H1 (cell line): Measurements from ENCODE around the gene EBF3. TPM values are rescaled to one million over a fixed set of nuclear protein-coding genes. Genes with fewer than 3 reads are reported as not detected.

Experiments used
- CTCF ChIA-PET: fragments of 300-600 bp; sonication (Branson Sonifier 250); formaldehyde crosslinking; loops from one replicate; lab custom pipeline; 2021; ENCODE audit not compliant: partially characterized antibody; lab: Charles Lee
- POLR2A ChIA-PET: fragments of 300-600 bp; sonication (Branson Sonifier 250); formaldehyde crosslinking; loops from one replicate; lab custom pipeline; 2021; ENCODE audit warnings: inconsistent platforms; ENCODE audit not compliant: partially characterized antibody; lab: Charles Lee
- DNase-seq, 2 experiments: peaks; one replicate each; pipeline versions ENCODE4 v3.0.0 to v3.0.0-alpha.2; 2010 to 2022; ENCODE audit warnings: low spot score in 2 of 2, low read depth in 1 of 2, mixed read lengths in 1 of 2
- FAIRE-seq: peaks from 2 replicates; lab custom pipeline; 2011; peaks lifted over from hg19 to GRCh38; lab: Jason Lieb, UNC
- H2AFZ ChIP-seq: 2 replicates; pipeline ENCODE4 v1.8.1; 2012; ENCODE audit warnings: low read length, inconsistent platforms
- H2AK5ac ChIP-seq: 2 replicates; pipeline ENCODE4 v1.6.1; 2013; ENCODE audit warnings: low read depth, low read length
- H2BK120ac ChIP-seq: replicated peaks from 2 replicates; pipeline ENCODE3; 2013; ENCODE audit warnings: low read depth, low read length, inconsistent platforms
- H2BK12ac ChIP-seq: 2 replicates; pipeline ENCODE4 v1.6.1; 2013; ENCODE audit warnings: low read depth, low read length
- H2BK15ac ChIP-seq: 2 replicates; pipeline ENCODE4 v1.6.1; 2013; ENCODE audit warnings: low read length
- H2BK20ac ChIP-seq: 2 replicates; pipeline ENCODE4 v1.6.1; 2013; ENCODE audit warnings: low read length
- H2BK5ac ChIP-seq: 2 replicates; pipeline ENCODE4 v1.6.1; 2013; ENCODE audit warnings: low read depth, low read length
- H3K14ac ChIP-seq: 2 replicates; pipeline ENCODE4 v1.6.1; 2013; ENCODE audit warnings: inconsistent platforms; ENCODE audit not compliant: insufficient read length
- H3K18ac ChIP-seq: 2 replicates; pipeline ENCODE4 v1.6.1; 2013; ENCODE audit warnings: low read length; ENCODE audit errors: extremely low read depth
- H3K23ac ChIP-seq: 2 replicates; pipeline ENCODE4 v1.6.1; 2013; ENCODE audit warnings: inconsistent platforms; ENCODE audit not compliant: insufficient read length
- H3K23me2 ChIP-seq: 2 replicates; pipeline ENCODE4 v1.6.1; 2013; ENCODE audit warnings: low read depth, low read length
- H3K27ac ChIP-seq: 2 replicates; pipeline ENCODE4 v1.6.1; 2011; ENCODE audit warnings: low read depth, low read length, inconsistent platforms
- H3K27me3 ChIP-seq, 4 experiments: replicated peaks in 1 of 4; 1 replicate in 1 of 4; 2 replicates in 3 of 4; pipeline versions ENCODE4 v1.6.1 to v1.8.1; 2011 to 2013; ENCODE audit warnings: low read length in 3 of 4, mild to moderate bottlenecking in 3 of 4, inconsistent platforms in 2 of 4, mixed read lengths in 2 of 4, moderate library complexity in 1 of 4; ENCODE audit not compliant: control insufficient read depth in 3 of 4, insufficient read depth in 3 of 4; ENCODE audit errors: extremely low read depth in 1 of 4
- H3K36me3 ChIP-seq, 4 experiments: 2 replicates each; pipeline versions ENCODE4 v1.6.1 to v1.8.1; 2011 to 2013; ENCODE audit warnings: mild to moderate bottlenecking in 4 of 4, low read length in 3 of 4, moderate library complexity in 2 of 4, control low read depth in 1 of 4, inconsistent platforms in 1 of 4; ENCODE audit not compliant: insufficient read depth in 4 of 4, control insufficient read depth in 2 of 4
- H3K4ac ChIP-seq: replicated peaks from 2 replicates; pipeline ENCODE3; 2013; ENCODE audit warnings: low read length, low read depth, mixed read lengths, inconsistent platforms; ENCODE audit not compliant: insufficient read length
- H3K4me1 ChIP-seq, 4 experiments: replicated peaks in 1 of 4; 1 replicate in 1 of 4; 2 replicates in 3 of 4; pipeline versions ENCODE4 v1.6.1 to v1.8.1; 2011 to 2013; ENCODE audit warnings: low read length in 3 of 4, inconsistent platforms in 2 of 4, mixed read lengths in 1 of 4; ENCODE audit not compliant: insufficient read depth in 4 of 4, control insufficient read depth in 3 of 4
- H3K4me2 ChIP-seq, 2 experiments: 2 replicates each; pipeline versions ENCODE4 v1.6.1 to v1.8.1; 2011 to 2013; ENCODE audit warnings: low read depth in 2 of 2, low read length in 2 of 2, control low read depth in 1 of 2, inconsistent platforms in 1 of 2, mild to moderate bottlenecking in 1 of 2; ENCODE audit not compliant: insufficient read depth in 1 of 2
- H3K4me3 ChIP-seq, 4 experiments: fragments of 200-600, 300-600 bp in 1 of 4; sonication (generic), shearing (Covaris generic), sonication (Bioruptor Twin) in 1 of 4; 2 replicates each; pipeline versions ENCODE4 v1.5.1 to v1.8.1; 2011 to 2016; ENCODE audit warnings: low read length in 4 of 4, low read depth in 3 of 4, control low read depth in 2 of 4, inconsistent platforms in 2 of 4, mild to moderate bottlenecking in 2 of 4, mixed read lengths in 1 of 4, moderate library complexity in 1 of 4; ENCODE audit not compliant: insufficient read depth in 2 of 4; ENCODE audit errors: extremely low read depth in 1 of 4
- H3K56ac ChIP-seq: replicated peaks from 2 replicates; pipeline ENCODE3; 2013; ENCODE audit warnings: low read depth, mild to moderate bottlenecking, mixed read lengths, low read length, inconsistent platforms; ENCODE audit not compliant: insufficient read length
- H3K79me1 ChIP-seq: 2 replicates; pipeline ENCODE4 v1.6.1; 2013; ENCODE audit warnings: low read depth, low read length, control low read depth
- H3K79me2 ChIP-seq, 2 experiments: 2 replicates each; pipeline versions ENCODE4 v1.6.1 to v1.8.1; 2012 to 2013; ENCODE audit warnings: low read length in 2 of 2, mild to moderate bottlenecking in 2 of 2, inconsistent platforms in 1 of 2; ENCODE audit not compliant: insufficient read depth in 2 of 2, control insufficient read depth in 1 of 2
- H3K9ac ChIP-seq, 4 experiments: replicated peaks in 1 of 4; 1 replicate in 1 of 4; 2 replicates in 3 of 4; pipeline versions ENCODE4 v1.6.1 to v1.8.1; 2011 to 2013; ENCODE audit warnings: low read depth in 3 of 4, low read length in 3 of 4, control low read depth in 2 of 4, mild to moderate bottlenecking in 2 of 4, moderate library complexity in 2 of 4, inconsistent platforms in 1 of 4; ENCODE audit errors: extremely low read depth in 1 of 4
- H3K9me3 ChIP-seq, 2 experiments: 2 replicates each; pipeline versions ENCODE4 v1.6.1 to v1.8.1; 2012 to 2013; ENCODE audit warnings: mild to moderate bottlenecking in 2 of 2, moderate library complexity in 2 of 2, control low read depth in 1 of 2, inconsistent platforms in 1 of 2, low read depth in 1 of 2, low read length in 1 of 2, mixed read lengths in 1 of 2; ENCODE audit not compliant: insufficient read depth in 2 of 2
- H4K20me1 ChIP-seq, 2 experiments: replicated peaks in 1 of 2; 2 replicates each; pipeline versions ENCODE3 to v1.8.1; 2011 to 2013; ENCODE audit warnings: inconsistent platforms in 2 of 2, low read length in 2 of 2, mild to moderate bottlenecking in 1 of 2; ENCODE audit not compliant: insufficient read depth in 2 of 2, control insufficient read depth in 1 of 2
- H4K5ac ChIP-seq: 2 replicates; pipeline ENCODE4 v1.6.1; 2013; ENCODE audit warnings: low read length, low read depth, mixed read lengths, inconsistent platforms; ENCODE audit not compliant: insufficient read length
- H4K8ac ChIP-seq: 2 replicates; pipeline ENCODE4 v1.8.0; 2013; ENCODE audit warnings: mild to moderate bottlenecking, moderate library complexity, low read length, inconsistent platforms; ENCODE audit not compliant: insufficient read depth; ENCODE audit errors: extremely low read depth
- H4K91ac ChIP-seq: replicated peaks from 2 replicates; pipeline ENCODE3; 2013; ENCODE audit warnings: low read length, mixed read lengths, inconsistent platforms; ENCODE audit not compliant: insufficient read length
- EGR1 ChIP-seq: IDR thresholded peaks from 2 replicates; pipeline ENCODE4 v1.6.1; 2011; ENCODE audit warnings: low read depth, low read length, borderline replicate concordance
- FOSL1 ChIP-seq: IDR thresholded peaks from 2 replicates; pipeline ENCODE4 v1.6.1; 2011; ENCODE audit warnings: mild to moderate bottlenecking, low read depth, low read length, moderate library complexity; ENCODE audit not compliant: insufficient read depth
- RBBP5 ChIP-seq: IDR thresholded peaks from 2 replicates; pipeline ENCODE4 v1.7.1; 2012; ENCODE audit warnings: low read depth, mild to moderate bottlenecking, inconsistent platforms, low read length, moderate library complexity, borderline replicate concordance
- RFX5 ChIP-seq: IDR thresholded peaks from 2 replicates; pipeline ENCODE4 v1.6.1; 2011; ENCODE audit warnings: low read depth, low read length, improper control_type of control experiment, borderline replicate concordance
- YY1 ChIP-seq: IDR thresholded peaks from 2 replicates; pipeline ENCODE4 v1.6.1; 2011; ENCODE audit warnings: low read depth, mild to moderate bottlenecking, low read length
- WGBS, 2 experiments: shearing (Covaris generic) in 1 of 2; methylation state at CpG; one replicate each; pipeline versions ENCODE4 v1.1.6 to v1.1.7; 2013 to 2015; ENCODE audit warnings: low lambda C conversion rate in 2 of 2, mixed read lengths in 2 of 2, inconsistent platforms in 1 of 2, low coverage in 1 of 2, missing lambda C conversion rate in 1 of 2; ENCODE audit not compliant: insufficient replicate concordance in 2 of 2, insufficient coverage in 1 of 2, insufficient read length in 1 of 2; ENCODE audit errors: extremely low coverage in 1 of 2, missing lambda C conversion rate in 1 of 2; 5-methylcytosine and 5-hydroxymethylcytosine counted together
- polyA plus RNA-seq, 7 experiments: library from polyadenylated mRNA; depleted of rRNA in 3 of 7; stranded (reverse) in 5 of 7; unstranded in 2 of 7; fragments of >200 nt in 5 of 7; fragments of 200-250 nt in 2 of 7; gene quantifications; 1 replicate in 5 of 7; 2 replicates in 1 of 7; 4 replicates in 1 of 7; pipeline versions ENCODE4 v1.2.1 to v1.2.3, GENCODE V29; 2011 to 2013; ENCODE audit warnings: missing spikeins in 2 of 7, mixed read lengths in 2 of 7
- total RNA-seq: library from RNA; stranded (reverse); fragmentation: NEBNext Ultra II Directional; extraction: Animal tissue kit (Norgen Biotek cat#: 25700); gene quantifications from 2 replicates; pipeline ENCODE4 v1.2.1, GENCODE V29; 2021

The EBF3 gene
- total and polyA plus RNA-seq, 2 of the 8 experiments (the other 6 are each of a cell fraction or from before 2014, with no cell fraction given) = 0.08 to 0.26 TPM

GRCh38 chr10:129936923-129937300 lies 27.2 kb downstream of the EBF3 start:
- Histone ChIP-seq H2BK20ac (no peak overlapping the region), H3K4ac (no peak overlapping the region), H2AK5ac (no peak overlapping the region), H2AFZ (no peak overlapping the region), H3K27me3 (no peaks in the 10 kb centered on the region), H4K20me1 (no peaks in the 10 kb centered on the region), H3K27ac (no peak overlapping the region), H3K9me3 (no peaks in the 10 kb centered on the region), H3K18ac (no peak overlapping the region), H4K8ac (no peak overlapping the region), H3K23me2 (no peaks in the 10 kb centered on the region), H3K56ac (no peak overlapping the region), H3K4me3 (no peak overlapping the region), H2BK120ac (no peak overlapping the region), H3K23ac (no peak overlapping the region), H2BK5ac (no peak overlapping the region), H3K4me2 (no peak overlapping the region), H3K79me1 (no peaks in the 10 kb centered on the region), H4K5ac (no peak overlapping the region), H3K14ac (no peak overlapping the region), H4K91ac (no peak overlapping the region), H3K79me2 (no peaks in the 10 kb centered on the region), H3K9ac (no peak overlapping the region), H2BK15ac (no peak overlapping the region), H3K36me3 (no peaks in the 10 kb centered on the region), H3K4me1 (peaks cover 0 to 4% (median 0%) of the 10 kb centered on the region in 4 experiments; a peak in 1 of 7 replicates), H2BK12ac (no peak overlapping the region)
- CTCF ChIA-PET = interaction anchor here (0.8 to 2.0 kb wide), 5 partner anchors 10 to 59 kb away, joined by 3 to 12 read pairs (median 3); no protein-coding TSS in a partner anchor
- no peak for FAIRE-seq
- 93% methylated on average over 16 of the region's 16 CpGs; no CpG with 5 or more reads in 1 of the 2 experiments for WGBS, 2 experiments
- POLR2A ChIA-PET = no interaction called here
- DNase-seq = no peak
- TF ChIP-seq RFX5 = no peak
- no peak for TF ChIP-seq FOSL1
- TF ChIP-seq YY1 = no peak
- TF ChIP-seq EGR1 = no peak
- TF ChIP-seq RBBP5 = no peak
